GM19351 (cell line): Measurements from ENCODE around the gene SLC35A4.

Experiments
- ATAC-seq: cut with Tn5 transposase; IDR thresholded peaks from one replicate; pipeline ENCODE4 v1.9.1; 2021; ENCODE audit warnings: mild to moderate bottlenecking, moderate library complexity; ENCODE audit not compliant: unreplicated experiment

Gene SLC35A4, protein sequence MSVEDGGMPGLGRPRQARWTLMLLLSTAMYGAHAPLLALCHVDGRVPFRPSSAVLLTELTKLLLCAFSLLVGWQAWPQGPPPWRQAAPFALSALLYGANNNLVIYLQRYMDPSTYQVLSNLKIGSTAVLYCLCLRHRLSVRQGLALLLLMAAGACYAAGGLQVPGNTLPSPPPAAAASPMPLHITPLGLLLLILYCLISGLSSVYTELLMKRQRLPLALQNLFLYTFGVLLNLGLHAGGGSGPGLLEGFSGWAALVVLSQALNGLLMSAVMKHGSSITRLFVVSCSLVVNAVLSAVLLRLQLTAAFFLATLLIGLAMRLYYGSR

DNA sequence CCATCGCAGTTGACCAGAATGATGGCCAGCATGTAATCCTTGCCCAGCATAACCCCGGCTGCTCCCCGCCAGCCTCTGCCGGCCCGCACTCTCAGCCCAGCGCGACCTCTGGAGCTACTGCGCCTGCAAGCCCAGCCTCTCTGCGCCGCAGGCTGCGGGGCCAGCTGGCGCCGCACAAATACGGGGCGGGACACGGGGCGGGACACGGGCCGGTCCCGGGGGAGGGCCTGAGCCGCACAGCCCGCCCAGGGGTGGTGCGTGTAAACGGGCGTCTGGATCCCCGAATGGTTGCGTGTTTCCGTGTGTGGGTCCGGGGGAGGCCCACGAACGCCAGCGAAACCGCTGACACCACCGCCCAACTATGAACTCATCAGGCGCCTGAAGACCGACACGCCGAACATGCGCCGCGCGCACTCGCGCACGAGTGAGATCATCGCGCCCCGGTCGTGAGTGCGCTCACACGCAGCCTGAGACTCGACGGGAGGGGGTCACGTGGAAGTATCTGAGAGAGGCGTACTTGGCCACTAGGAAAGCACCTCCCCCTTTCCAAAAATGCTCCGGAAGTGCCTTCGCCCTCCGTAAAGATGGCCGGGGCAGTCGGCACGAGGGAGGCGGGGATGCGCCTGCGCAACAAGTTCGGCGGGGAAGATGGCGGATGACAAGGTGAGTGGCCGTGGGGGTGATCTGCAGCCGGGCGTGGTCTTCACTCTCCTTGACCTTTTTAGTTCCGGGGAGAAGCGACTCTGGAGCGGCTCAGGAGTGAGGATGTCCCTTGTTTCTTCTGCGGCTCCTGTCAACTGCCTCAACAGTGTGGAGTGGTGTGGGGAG lies at the start of gene SLC35A4, which contains the start of gene APBB3:
TSS of gene SLC35A4 (plus strand) at position 633 of the 828 bp plus-strand sequence. CDS start 2,342 bp downstream, outside the sequence.
TSS of gene APBB3 (minus strand) at position 403 of the 828 bp plus-strand sequence. CDS start at position 50, 353 bp downstream.
- peak; percentile 82 for ATAC-seq

DNA sequence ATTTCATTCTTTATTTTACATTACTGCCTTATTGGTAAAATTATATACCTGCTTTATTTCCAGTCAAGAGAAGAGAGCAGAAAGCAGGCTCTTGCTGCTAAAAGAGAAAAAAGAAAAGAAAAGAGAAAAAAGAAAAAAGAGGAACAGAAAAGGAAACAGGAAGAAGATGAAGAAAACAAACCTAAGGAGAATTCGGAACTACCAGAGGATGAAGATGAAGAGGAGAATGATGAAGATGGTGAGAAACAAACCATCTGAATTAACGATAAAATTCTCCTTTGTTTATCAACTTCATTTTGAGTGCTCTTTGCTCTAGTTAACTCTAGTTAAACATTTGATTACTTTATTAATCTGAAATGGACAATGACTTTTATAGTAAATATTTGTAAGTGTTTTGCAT lies 40.6 kb upstream of the SLC35A4 start:
- ATAC-seq, result no peak

DNA sequence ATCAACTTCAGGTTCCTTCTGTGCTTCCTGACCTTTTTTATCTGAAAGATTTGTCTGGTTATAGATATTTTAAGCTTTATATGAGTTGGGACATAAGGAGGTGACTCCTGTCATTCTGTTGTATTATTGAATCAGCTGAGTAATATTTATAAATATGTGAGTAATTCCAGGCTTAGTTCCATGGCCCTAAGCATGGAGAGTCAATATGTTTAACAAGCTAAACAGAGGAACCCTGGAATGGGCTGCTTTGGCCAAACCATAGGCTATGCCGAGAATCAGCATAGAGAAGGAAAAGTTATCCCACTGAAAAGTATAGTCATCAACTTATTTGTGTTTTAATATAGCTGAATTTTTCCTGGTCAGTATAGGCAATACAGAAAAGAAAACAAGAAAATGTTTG lies 24.4 kb upstream of the SLC35A4 start:
- ATAC-seq, result no peak

DNA sequence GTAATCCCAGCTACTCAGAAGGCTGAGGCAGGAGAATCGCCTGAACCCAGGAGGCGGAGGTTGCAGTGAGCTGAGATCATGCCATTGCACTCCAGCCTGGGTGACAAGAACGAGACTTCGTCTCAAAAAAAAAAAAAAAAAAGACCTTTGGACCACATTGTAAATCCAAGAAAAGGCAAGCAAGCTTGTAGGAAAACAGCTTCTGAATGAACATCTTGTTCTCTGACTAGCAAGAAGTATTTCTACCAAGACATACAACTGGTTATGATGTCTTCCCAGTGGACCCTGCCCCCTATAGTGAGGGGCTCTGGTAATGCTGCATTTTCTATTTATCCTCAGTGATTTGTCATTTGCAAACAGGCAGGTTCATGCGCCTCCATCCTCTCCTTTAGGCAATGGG lies 21.7 kb upstream of the SLC35A4 start:
- ATAC-seq, result no peak

DNA sequence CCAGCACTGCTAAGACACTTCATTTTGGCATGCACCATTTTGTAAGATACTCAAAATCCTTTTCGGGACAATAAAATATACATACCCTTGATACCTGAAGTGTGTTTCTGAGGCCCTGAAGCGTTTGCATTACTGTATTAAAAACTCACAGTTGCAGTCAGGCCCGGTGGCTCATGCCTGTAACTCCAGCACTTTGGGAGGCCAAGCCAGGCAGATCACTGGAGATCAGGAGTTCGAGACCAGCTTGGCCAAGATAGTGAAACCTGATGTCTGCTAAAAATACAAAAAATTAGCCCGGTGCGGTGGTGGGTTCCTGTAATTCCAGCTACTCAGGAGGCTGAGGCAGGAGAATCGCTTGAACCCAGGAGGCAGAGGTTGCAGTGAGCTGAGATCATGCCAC lies 19.6 kb upstream of the SLC35A4 start:
- no peak for ATAC-seq

DNA sequence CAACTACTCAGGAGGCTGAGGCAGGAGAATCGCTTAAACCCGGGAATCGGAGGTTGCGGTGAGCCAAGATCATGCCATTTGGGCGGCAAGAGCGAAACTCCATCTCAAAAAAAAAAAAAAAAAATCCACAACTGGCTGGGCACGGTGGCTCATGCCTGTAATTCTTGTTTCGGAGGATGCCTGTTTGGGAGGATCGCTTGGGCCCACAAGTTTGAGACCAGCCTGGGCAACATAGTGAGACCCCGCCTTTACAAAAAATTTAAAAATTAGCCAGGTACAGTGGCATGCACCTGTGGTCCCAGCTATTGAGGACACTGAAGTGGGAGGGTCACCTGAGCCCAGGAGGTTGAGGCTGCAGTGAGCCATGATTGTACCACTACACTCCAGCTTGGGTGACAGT lies 19.0 kb upstream of the SLC35A4 start:
- no peak for ATAC-seq

DNA sequence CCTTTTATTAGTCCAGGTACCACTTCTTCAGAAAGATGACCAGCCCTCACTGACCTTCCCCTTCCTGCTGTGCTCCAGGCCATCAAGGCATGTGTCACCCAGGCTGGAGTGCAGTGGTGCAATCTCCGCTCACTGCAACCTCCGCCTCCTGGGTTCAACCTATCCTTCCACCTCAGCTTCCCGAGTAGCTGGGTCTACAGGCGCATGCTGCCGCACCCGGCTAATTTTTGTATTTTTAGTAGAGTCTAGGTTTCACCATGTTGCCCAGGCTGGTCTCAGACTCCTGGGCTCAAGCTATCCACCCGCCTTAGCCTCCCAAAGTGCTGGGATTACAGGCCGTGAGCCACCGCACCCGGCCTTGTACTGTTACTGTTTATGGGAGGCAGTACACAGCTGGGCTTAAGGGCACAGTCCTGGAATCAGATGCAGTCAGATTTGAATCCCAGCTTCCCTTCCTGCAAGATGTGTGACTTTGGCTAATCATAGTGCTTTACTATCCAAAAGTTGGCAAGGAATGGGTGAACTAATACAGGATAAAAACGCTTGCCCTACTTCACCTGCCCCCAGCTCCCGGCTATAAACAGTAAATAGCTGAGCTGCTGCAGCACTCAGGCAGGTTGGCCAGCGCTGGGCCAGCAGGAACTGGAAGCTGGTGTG lies 17.6 kb upstream of the SLC35A4 start:
- peak; percentile 11 for ATAC-seq

DNA sequence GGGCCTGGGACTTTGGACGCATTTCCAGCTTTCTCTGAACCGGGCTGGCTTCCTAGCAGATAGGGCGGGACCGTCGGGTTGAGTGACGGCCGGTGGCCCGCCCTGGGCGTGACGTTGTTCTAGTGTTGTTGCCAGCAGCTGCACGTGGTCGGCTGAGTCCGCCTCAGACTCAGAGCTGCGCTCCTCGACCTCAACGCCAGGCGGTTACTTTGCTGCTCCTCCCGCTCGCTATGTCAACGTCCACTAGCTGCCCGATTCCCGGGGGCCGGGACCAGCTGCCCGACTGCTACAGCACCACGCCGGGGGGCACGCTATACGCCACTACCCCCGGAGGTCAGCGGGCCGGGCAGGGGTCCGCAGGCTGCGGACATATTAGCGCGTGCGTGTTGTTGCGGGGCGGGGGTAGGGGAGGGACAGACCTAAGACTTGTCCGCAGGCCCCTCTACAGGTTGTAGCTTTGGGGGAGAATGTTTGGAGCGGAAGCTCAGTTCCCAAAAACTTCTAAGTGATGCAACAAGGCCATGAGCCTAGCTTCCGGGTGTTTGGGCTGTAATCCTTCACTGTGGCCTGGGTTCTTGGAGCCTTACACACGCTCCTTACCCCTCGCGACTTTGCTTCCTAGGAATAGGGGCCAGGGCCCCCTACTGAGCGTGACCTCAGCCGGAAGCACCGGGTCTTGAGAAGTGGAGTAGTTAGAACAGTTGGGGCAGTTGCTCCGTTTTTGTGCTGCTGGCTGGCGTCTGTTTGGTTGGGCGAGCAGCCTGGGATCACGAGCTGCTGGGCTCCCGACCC lies 16.9 kb upstream of the SLC35A4 start, which contains the start of gene EIF4EBP3:
TSS of gene EIF4EBP3 (plus strand) at position 155 of the 792 bp plus-strand sequence. CDS start at position 231, 76 bp downstream.
- peak; percentile 99 for ATAC-seq

DNA sequence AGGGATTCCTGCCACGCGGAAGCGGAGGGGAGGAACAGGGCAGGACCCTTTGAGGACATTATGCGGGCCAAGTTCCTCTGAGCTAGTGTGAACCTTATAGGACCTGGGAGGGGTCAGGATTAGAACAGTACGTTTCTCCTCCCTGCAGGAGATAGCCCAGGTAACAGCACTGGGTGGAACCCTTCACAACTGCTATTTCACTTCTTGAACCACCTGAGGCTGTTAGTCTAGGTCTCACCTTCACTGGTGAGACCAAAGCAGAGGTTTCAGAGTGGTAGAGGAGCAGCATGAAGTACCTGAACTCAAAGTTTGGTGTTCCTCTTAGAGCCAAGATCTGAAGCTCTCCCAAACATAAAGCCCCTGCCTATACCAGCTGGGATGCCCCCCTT lies 16.3 kb upstream of the SLC35A4 start:
- ATAC-seq, result no peak

DNA sequence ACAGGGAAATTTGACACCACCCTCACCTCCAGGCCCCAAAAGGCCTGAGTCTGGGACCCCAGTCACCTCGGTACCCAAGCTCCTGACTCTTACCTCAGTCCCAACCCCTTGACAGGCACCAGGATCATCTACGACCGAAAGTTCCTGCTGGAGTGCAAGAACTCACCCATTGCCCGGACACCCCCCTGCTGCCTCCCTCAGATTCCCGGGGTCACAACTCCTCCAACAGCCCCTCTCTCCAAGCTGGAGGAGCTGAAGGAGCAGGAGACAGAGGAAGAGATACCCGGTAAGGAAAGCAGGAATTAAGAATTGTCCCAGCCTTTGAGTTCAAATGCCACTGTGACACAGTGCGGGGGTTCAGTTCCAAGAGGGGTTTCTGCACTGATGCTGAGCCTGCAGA lies 15.8 kb upstream of the SLC35A4 start:
- no peak for ATAC-seq

DNA sequence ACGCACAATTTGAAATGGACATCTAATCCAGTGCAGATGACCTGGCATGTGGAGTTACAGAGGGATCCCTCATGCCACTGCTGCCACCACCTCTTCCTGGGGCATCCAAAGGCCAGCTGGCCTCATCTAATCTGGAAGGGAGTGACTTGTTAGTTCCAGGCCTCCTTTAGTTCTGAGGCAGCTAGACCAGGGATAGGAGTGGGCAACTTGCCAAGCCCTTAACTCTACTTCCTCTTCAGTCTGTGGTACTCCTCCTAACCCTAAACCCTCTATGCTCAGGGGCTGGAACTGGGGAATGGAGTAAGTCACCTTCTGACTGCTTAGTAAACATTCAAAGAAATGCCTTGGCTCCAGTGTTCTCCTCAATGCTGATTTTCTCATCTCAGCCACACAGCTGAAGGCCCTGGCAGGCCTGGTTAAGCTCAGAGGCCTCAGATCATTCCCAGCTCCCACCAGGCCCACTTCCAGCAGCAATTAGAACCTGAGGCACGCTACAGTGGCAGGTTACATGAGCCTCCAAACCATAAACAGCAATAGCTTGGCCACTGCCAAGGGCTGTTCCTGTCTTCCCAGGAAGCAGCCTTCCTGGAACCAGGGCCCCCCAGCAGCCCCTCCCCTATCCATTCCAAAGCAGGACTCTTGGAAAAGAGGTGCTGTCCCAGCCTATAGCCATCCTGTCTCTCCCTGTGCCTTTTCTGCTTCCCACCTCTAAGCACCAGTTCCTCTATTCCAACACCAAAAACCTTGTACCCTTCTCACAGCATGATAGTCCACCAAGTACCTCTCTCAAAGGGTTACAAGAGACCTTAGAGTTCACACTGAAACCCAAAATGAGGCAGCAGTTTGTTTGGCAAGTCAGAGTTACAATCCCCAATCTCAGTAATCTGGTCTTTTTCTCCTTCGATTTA lies 15.1 kb upstream of the SLC35A4 start:
- ATAC-seq, result no peak

DNA sequence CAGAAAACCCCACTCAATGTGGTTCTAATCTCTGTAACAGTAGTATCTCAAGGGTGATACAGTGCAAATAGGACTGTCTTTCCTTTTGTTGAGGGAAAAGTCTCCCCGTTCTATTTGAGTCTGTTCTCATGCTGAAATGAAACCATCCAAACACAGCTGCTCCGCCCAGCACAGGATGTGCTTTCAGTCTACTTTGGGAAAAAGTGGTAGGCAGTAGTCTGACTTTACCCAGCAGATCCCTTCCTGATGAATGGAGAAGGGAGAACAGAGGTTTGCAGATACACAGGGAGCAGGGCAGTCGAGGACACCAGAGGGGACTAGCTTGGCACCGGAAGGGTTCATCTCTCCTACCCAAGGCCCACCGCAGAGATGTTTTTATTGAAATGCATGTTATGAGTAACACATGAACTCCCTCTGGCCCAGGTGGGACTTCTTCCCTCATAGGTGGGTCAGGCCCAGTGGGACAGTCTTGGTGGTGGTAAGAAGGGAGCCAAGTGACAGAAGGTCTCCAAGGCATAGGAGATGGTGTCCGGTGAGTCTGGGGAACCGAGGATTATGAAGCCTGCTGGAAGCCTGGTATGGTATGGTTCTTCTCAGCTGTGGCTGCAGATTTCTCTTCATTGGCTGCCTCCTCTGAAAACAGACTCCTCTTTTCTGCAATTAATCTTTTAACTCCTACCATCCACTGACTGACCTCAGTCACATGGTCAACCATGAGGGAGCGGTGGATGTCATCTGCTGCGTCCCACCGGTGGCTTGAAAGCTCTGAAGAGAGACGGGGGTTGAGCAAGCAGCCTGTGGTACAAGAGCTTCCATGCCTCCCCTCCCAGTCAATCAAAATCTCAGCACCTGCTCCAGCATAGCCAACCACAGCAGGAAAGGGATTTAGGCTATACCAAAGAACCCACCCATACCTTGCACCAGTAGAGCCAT lies 14.2 kb upstream of the SLC35A4 start:
- ATAC-seq, result no peak

DNA sequence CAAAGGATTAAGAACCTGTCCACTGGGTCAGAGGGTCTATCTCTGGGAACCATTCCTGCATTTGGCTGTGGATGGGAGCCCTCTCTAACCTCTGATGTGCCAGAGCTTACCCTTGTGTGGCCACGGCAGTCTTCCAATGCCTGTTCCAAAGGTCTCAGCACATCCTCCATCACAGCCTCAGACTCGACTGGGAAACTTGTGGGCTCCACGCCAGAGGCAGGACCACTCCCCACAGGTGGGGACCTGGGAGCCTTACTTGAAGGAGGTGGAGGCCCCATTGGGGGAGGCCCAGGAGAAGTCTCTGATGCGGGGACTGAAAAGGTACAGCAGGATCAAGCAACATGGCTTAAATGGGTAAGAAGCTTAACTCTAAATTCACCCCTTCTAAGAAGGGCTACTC lies 12.8 kb upstream of the SLC35A4 start:
- no peak for ATAC-seq

DNA sequence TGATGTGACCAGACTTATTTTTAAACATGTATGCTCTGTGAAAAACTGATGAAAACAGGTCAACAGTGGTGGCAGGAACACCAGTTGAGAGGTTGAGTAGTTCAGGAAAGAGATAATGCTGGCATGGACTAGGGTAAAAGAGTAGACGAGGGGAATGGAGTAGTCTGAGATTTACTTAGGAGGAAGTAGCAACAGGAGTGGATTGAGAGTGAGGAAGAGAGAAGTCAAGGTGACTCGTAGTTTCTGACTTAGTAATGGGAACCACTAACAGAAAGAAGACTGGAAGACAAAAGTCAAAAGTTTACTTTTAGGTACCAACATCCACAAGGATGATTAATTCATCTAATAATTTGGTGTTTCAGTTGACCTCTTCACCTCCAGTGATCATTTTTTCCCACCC lies 11.0 kb upstream of the SLC35A4 start:
- ATAC-seq, result no peak

DNA sequence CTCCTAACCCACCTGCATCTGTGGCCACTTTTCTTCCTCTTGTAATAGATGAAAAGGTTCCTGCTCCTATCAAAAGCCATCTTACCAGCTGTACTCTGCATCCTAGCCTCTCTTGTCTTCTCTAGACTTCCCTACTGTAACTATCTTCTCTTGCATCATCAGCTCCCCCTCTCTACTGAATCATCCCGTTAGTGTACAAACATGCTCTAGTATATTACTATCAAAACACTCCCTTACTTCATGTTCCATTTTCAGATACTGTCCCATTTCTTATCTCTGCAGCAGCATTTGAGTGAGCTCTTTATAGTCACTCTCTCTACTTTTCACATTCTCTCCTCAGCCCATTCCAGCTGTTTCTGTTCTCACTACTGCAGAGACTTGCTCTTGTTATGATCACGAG lies 10.2 kb upstream of the SLC35A4 start:
- ATAC-seq, result no peak

DNA sequence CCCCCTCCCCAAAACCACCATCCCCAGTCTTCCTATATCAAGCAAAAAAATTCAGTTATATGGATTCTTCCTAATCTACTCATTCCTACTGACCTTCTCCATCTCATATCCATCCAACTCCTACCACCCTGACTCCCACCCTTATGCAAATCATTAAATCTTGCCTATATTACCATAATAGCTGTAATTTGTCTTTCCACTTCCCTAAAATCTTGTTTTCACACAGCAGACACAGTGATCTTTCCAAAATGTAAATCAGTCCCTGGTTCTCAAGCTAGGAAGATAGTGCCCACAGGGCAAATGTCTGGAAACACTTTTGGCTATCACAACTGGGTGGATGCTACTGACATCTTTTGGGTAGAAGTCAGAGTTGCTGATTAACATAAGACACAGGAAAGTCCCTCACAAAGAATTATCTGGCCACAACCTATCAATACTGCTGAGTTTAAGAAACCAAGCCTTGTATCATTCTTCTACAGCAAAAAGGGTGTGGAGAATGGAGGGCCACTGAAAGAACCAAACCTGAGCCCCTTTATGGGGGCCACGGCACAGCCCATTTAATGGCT lies 8.8 kb upstream of the SLC35A4 start:
- no peak for ATAC-seq

DNA sequence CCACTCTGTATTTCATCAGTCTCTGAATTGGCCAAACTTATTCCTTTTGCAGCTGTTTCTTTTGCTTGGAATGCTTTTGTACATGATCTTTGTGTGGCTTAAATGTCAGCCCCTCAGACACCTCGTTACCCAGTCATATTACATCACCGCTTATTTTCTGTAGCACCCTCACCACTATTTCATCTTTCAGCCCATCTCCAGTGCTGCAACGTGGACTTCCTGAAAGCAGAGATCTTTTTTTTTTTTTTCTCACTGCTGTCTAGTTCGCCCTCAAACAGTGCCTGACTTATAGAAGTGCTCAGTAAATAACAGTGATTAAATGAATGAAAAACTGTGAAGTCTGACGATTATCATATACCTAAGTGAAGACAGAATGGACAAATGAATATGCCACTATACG lies 8.2 kb upstream of the SLC35A4 start:
- no peak for ATAC-seq

DNA sequence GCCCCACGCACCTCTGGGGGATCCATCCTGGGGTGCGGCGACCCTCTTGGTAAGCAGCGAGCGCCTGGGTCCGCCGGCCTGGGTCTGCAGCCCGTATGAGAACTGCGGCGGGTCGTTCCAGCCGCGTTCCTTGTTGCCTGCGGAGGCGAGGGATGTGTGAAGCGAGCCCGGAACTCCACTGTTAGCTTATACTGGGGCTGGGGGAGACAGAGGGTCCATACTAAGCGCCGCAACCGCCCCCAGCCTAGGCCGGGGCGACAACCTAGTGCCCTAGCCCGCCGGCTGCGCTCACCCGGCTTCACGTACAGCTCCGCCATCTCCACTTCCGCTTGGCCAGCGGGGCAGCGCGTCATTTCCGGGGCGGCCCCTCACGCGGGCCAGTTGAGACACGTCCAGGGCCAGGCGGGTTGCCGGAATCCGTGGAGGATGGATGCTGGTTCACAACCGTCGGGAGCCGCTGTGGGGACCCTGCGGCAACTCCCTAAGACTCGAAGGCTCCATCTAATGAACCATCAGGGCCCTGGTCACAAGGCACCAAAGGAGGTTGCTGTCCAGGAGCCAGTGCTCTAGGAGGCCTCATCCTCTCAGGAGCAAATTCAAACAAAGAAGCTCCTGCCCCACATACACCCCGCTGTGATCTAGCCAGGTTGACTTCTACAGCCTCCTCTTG lies 7.4 kb upstream of the SLC35A4 start, which contains the start of gene SRA1:
TSS of gene SRA1 (minus strand) at position 338 of the 670 bp plus-strand sequence. CDS start at position 317, 21 bp downstream.
- ATAC-seq, result peak; percentile 95
